Measurements from ENCODE around the gene ALDH2. TPM values are rescaled to one million over a fixed set of nuclear protein-coding genes. Genes with fewer than 3 reads are reported as not detected.

ALDH2 gene
- total and polyA plus RNA-seq, 9 of the 15 experiments (the other 6 are each of a cell fraction or from before 2014, with no cell fraction given): 1.9 to 22.5 (median 12.2) TPM

DNA sequence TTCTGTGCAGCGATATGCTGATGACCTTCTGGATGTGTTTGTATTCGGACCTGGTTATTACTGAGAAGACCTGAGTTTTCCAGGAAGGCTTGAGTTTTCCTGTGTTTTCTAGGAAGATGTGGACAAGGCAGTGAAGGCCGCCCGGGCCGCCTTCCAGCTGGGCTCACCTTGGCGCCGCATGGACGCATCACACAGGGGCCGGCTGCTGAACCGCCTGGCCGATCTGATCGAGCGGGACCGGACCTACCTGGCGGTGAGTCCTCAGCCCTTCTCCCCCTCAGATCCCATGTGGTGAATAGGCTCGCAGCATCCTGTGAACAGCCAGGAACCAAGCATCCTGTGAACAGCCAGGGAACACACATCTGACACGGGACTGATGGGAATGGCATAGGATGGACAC lies 16.3 kb downstream of the ALDH2 start:
- ChIA-PET POLR2A (interaction anchor here (0.9 kb wide), 1 partner anchor 22 kb away, joined by 3 read pairs; no protein-coding TSS in a partner anchor), CTCF (ENCODE audit: low intra/inter-chr PET ratio) (no interaction called here)
- H3K4me1 ChIP-seq (replicated peaks in 1 of 2; ENCODE audit: control insufficient read depth in 2 of 2, insufficient read depth in 2 of 2, low read length in 2 of 2): peaks cover 0 to 4% of the 10 kb centered on the region in 2 experiments; a peak in 1 of 5 replicates
- H3K9me1 ChIP-seq (ENCODE audit: control insufficient read depth, insufficient read depth, low read length): no peaks in the 10 kb centered on the region
- H3K27me3 ChIP-seq (ENCODE audit: control insufficient read depth in 2 of 2, insufficient read depth in 2 of 2, low read length in 2 of 2): no peaks in the 10 kb centered on the region
- no peak overlapping the region for H2AFZ ChIP-seq (ENCODE audit: low read depth, low read length)
- 0 out of 4 replicates have a peak overlapping the region, but pooled peaks of 1 of the 2 experiments have one; percentile 23 for H3K9ac ChIP-seq (ENCODE audit: insufficient read depth in 1 of 2, low read depth in 2 of 2, low read length in 2 of 2)
- no peaks in the 10 kb centered on the region for H4K20me1 ChIP-seq (replicated peaks; ENCODE audit: control insufficient read depth, insufficient read depth, low read length)
- BruUV-seq (replicated peaks): no TSS peak
- H3K4me3 ChIP-seq: no peak overlapping the region
- WGBS (ENCODE audit: insufficient coverage, low coverage, missing lambda C conversion rate): 84% methylated on average over 17 of the region's 17 CpGs
- no peaks in the 10 kb centered on the region for H3K79me2 ChIP-seq (ENCODE audit: control insufficient read depth, insufficient read depth, low read length)
- no peak overlapping the region for H3K27ac ChIP-seq (ENCODE audit: extremely low read depth, low read depth, low read length)
- DNase-seq (ENCODE audit: extremely low read depth in 1 of 4, low spot score in 3 of 4) (no peak), FAIRE-seq (no peak), ATAC-seq (no peak)
- H3K9me3 ChIP-seq (replicated peaks; ENCODE audit: control insufficient read depth, insufficient read depth, low read depth, low read length): no peaks in the 10 kb centered on the region; the same call in 1 of the 2 replicates
- in situ Hi-C loops (cut with MboI): no loop called here
- no peak overlapping the region for H3K4me2 ChIP-seq (ENCODE audit: insufficient read depth, low read length)
- peaks cover 7% of the 10 kb centered on the region; the same call in 1 of the 3 replicates for H3K36me3 ChIP-seq (ENCODE audit: control insufficient read depth, insufficient read depth, low read length)
- intact Hi-C loops (cut with micrococcal nuclease): no loop called here
- TF ChIP-seq, protein P1, sequence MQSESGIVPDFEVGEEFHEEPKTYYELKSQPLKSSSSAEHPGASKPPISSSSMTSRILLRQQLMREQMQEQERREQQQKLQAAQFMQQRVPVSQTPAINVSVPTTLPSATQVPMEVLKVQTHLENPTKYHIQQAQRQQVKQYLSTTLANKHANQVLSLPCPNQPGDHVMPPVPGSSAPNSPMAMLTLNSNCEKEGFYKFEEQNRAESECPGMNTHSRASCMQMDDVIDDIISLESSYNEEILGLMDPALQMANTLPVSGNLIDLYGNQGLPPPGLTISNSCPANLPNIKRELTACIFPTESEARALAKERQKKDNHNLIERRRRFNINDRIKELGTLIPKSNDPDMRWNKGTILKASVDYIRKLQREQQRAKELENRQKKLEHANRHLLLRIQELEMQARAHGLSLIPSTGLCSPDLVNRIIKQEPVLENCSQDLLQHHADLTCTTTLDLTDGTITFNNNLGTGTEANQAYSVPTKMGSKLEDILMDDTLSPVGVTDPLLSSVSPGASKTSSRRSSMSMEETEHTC (IDR thresholded peaks at IDR 0.05): no peak
- TF ChIP-seq PTBP1 (IDR thresholded peaks at IDR 0.05; ENCODE audit: low read depth, low read length) (no peak), TRIM28 (IDR thresholded peaks at IDR 0.05) (no peak), ZNF124 (CRISPR knock-in tag; IDR thresholded peaks at IDR 0.05) (no peak), KDM2B (CRISPR knock-in tag; IDR thresholded peaks at IDR 0.05) (no peak), ZNF436 (CRISPR knock-in tag; IDR thresholded peaks at IDR 0.05) (no peak), NFIC (IDR thresholded peaks at IDR 0.05) (no peak), NCOA1 (IDR thresholded peaks at IDR 0.05; ENCODE audit: low read depth) (no peak), POLR2G (IDR thresholded peaks at IDR 0.05; ENCODE audit: low read depth, low read length) (no peak), ETV6 (IDR thresholded peaks at IDR 0.05; ENCODE audit: borderline replicate concordance in 1 of 2, low read depth in 2 of 2, low read length in 1 of 2) (no peak), ETV6 (CRISPR knock-in tag; IDR thresholded peaks at IDR 0.05; ENCODE audit: borderline replicate concordance) (no peak)
- TF ChIP-seq, protein P2, sequence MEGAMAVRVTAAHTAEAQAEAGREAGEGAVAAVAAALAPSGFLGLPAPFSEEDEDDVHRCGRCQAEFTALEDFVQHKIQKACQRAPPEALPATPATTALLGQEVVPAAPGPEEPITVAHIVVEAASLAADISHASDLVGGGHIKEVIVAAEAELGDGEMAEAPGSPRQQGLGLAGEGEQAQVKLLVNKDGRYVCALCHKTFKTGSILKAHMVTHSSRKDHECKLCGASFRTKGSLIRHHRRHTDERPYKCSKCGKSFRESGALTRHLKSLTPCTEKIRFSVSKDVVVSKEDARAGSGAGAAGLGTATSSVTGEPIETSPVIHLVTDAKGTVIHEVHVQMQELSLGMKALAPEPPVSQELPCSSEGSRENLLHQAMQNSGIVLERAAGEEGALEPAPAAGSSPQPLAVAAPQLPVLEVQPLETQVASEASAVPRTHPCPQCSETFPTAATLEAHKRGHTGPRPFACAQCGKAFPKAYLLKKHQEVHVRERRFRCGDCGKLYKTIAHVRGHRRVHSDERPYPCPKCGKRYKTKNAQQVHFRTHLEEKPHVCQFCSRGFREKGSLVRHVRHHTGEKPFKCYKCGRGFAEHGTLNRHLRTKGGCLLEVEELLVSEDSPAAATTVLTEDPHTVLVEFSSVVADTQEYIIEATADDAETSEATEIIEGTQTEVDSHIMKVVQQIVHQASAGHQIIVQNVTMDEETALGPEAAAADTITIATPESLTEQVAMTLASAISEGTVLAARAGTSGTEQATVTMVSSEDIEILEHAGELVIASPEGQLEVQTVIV (CRISPR knock-in tag; IDR thresholded peaks at IDR 0.05; ENCODE audit: borderline replicate concordance): no peak
- TF ChIP-seq, protein P3, sequence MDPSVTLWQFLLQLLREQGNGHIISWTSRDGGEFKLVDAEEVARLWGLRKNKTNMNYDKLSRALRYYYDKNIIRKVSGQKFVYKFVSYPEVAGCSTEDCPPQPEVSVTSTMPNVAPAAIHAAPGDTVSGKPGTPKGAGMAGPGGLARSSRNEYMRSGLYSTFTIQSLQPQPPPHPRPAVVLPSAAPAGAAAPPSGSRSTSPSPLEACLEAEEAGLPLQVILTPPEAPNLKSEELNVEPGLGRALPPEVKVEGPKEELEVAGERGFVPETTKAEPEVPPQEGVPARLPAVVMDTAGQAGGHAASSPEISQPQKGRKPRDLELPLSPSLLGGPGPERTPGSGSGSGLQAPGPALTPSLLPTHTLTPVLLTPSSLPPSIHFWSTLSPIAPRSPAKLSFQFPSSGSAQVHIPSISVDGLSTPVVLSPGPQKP (CRISPR knock-in tag; IDR thresholded peaks at IDR 0.05): no peak
- TF ChIP-seq, protein P4, sequence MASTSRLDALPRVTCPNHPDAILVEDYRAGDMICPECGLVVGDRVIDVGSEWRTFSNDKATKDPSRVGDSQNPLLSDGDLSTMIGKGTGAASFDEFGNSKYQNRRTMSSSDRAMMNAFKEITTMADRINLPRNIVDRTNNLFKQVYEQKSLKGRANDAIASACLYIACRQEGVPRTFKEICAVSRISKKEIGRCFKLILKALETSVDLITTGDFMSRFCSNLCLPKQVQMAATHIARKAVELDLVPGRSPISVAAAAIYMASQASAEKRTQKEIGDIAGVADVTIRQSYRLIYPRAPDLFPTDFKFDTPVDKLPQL (IDR thresholded peaks at IDR 0.05; ENCODE audit: extremely low read depth, insufficient read length): no peak

All from K562 (cell line).